GM23338 (cell line): Measurements from ENCODE around the gene FYTTD1. TPM values are rescaled to one million over a fixed set of nuclear protein-coding genes. Genes with fewer than 3 reads are reported as not detected.

Source experiments
- ATAC-seq: fragments of 200-7000 bp; cut with Tn5 transposase; 3 replicates; pipeline ENCODE4 v1.9.1; 2020
- DNase-seq: peaks from one replicate; pipeline ENCODE4 v3.0.0-alpha.2; 2015; ENCODE audit warnings: low spot score
- H2AFZ ChIP-seq: fragments of 200-600 bp; sonication (generic); 2 replicates; pipeline ENCODE4 v1.8.0; 2016; ENCODE audit warnings: antibody characterized with exemption, mild to moderate bottlenecking, moderate library complexity
- H3F3A ChIP-seq: fragments of 200-600 bp; sonication (generic); replicated peaks from 2 replicates; pipeline ENCODE4 v1.8.0; 2017; ENCODE audit warnings: antibody characterized with exemption, mixed run types, low read depth
- H3K27ac ChIP-seq: fragments of 200-600 bp; sonication (generic); 2 replicates; pipeline ENCODE4 v1.6.1; 2016; ENCODE audit warnings: low read depth
- H3K27me3 ChIP-seq: fragments of 200-600 bp; sonication (generic); 2 replicates; pipeline ENCODE4 v1.8.0; 2016; ENCODE audit warnings: mild to moderate bottlenecking, mixed run types, moderate library complexity; ENCODE audit not compliant: insufficient read depth
- H3K36me3 ChIP-seq: fragments of 200-600 bp; sonication (generic); 2 replicates; pipeline ENCODE4 v1.8.0; 2016; ENCODE audit warnings: mild to moderate bottlenecking; ENCODE audit not compliant: insufficient read depth
- H3K4me1 ChIP-seq: fragments of 200-600 bp; sonication (generic); 2 replicates; pipeline ENCODE4 v1.8.0; 2016; ENCODE audit warnings: mild to moderate bottlenecking, moderate library complexity; ENCODE audit not compliant: insufficient read depth
- H3K4me2 ChIP-seq: fragments of 200-600 bp; sonication (generic); 2 replicates; pipeline ENCODE4 v1.7.1; 2017; ENCODE audit warnings: mixed run types
- H3K4me3 ChIP-seq: fragments of 200-600 bp; sonication (generic); 2 replicates; pipeline ENCODE4 v1.6.1; 2016; ENCODE audit warnings: mixed run types
- H3K79me2 ChIP-seq: fragments of 200-600 bp; sonication (generic); replicated peaks from 2 replicates; pipeline ENCODE4 v1.8.0; 2017; ENCODE audit warnings: mild to moderate bottlenecking; ENCODE audit not compliant: insufficient read depth
- H3K9me2 ChIP-seq: fragments of 200-600 bp; sonication (generic); 2 replicates; pipeline ENCODE4 v1.8.0; 2017; ENCODE audit not compliant: insufficient read depth
- H4K20me1 ChIP-seq: fragments of 200-600 bp; sonication (generic); replicated peaks from 2 replicates; pipeline ENCODE4 v1.8.0; 2017; ENCODE audit warnings: mild to moderate bottlenecking; ENCODE audit not compliant: insufficient read depth
- H3K27ac Mint-ChIP-seq: 2 replicates; pipeline ENCODE4 v1.8.0; 2020; ENCODE audit warnings: inconsistent platforms, mild to moderate bottlenecking, moderate library complexity, mixed read lengths
- H3K27me3 Mint-ChIP-seq: 3 replicates; pipeline ENCODE4 v1.8.0; 2022; ENCODE audit warnings: low read depth, mild to moderate bottlenecking, moderate library complexity, mixed read lengths, inconsistent platforms; ENCODE audit not compliant: insufficient read depth, poor library complexity
- H3K36me3 Mint-ChIP-seq: 3 replicates; pipeline ENCODE4 v1.8.0; 2021; ENCODE audit warnings: low read depth, mild to moderate bottlenecking, inconsistent platforms, moderate library complexity, mixed read lengths
- H3K4me1 Mint-ChIP-seq: 3 replicates; pipeline ENCODE4 v1.8.0; 2020; ENCODE audit warnings: mild to moderate bottlenecking, inconsistent platforms, mixed read lengths
- H3K4me3 Mint-ChIP-seq: 3 replicates; pipeline ENCODE4 v1.8.0; 2021; ENCODE audit warnings: moderate library complexity, mild to moderate bottlenecking, inconsistent platforms, mixed read lengths
- H3K9me3 Mint-ChIP-seq: 3 replicates; pipeline ENCODE4 v1.8.0; 2020; ENCODE audit warnings: moderate library complexity, mild to moderate bottlenecking, inconsistent platforms, mixed read lengths
- CREB1 ChIP-seq: fragments of 250-450 bp; sonication (Bioruptor Pico); IDR thresholded peaks from 2 replicates; pipeline ENCODE4 v1.5.0; 2020; ENCODE audit warnings: low read depth, mild to moderate bottlenecking, moderate library complexity
- EZH2 ChIP-seq: fragments of 200-600 bp; sonication (generic); IDR thresholded peaks from one replicate; pipeline ENCODE4 v1.8.0; 2017; ENCODE audit warnings: antibody characterized with exemption, mild to moderate bottlenecking, low read depth; ENCODE audit not compliant: unreplicated experiment
- EZH2phosphoT487 ChIP-seq: fragments of 200-600 bp; sonication (generic); IDR thresholded peaks from one replicate; pipeline ENCODE4 v1.8.1; 2018; ENCODE audit warnings: antibody characterized with exemption; ENCODE audit not compliant: unreplicated experiment
- JUNB ChIP-seq: IDR thresholded peaks from one replicate; pipeline ENCODE4 v1.6.1; 2016; ENCODE audit warnings: antibody characterized with exemption; ENCODE audit not compliant: unreplicated experiment
- NANOG ChIP-seq: IDR thresholded peaks from 2 replicates; pipeline ENCODE4 v1.6.1; 2016; ENCODE audit warnings: antibody characterized with exemption, borderline replicate concordance
- POLR2AphosphoS5 ChIP-seq: IDR thresholded peaks from 2 replicates; pipeline ENCODE4 v1.6.1; 2016; ENCODE audit warnings: antibody characterized with exemption, low read depth
- STAT1 ChIP-seq: IDR thresholded peaks from one replicate; pipeline ENCODE4 v1.6.1; 2016; ENCODE audit warnings: antibody characterized with exemption; ENCODE audit not compliant: unreplicated experiment
- ZNF114 ChIP-seq: fragments of 250-450 bp; sonication (Bioruptor Pico); IDR thresholded peaks from 2 replicates; pipeline ENCODE4 v1.5.0; 2020; ENCODE audit warnings: mild to moderate bottlenecking, moderate library complexity
- ZNF331 ChIP-seq: fragments of 250-450 bp; sonication (Bioruptor Pico); IDR thresholded peaks from 2 replicates; pipeline ENCODE4 v1.5.0; 2020; ENCODE audit warnings: low read depth, mild to moderate bottlenecking, moderate library complexity
- polyA plus RNA-seq: library from polyadenylated mRNA; unstranded; fragments of >200 nt; fragmentation: Nextera tagmentation; extraction: Ambion mirVana; gene quantifications from 2 replicates; pipeline ENCODE4 v1.2.1, GENCODE V29; 2016
- total RNA-seq: library from RNA; depleted of rRNA; stranded (reverse); fragments of >200 nt; shearing (Covaris generic); gene quantifications from 2 replicates; pipeline ENCODE4 v1.2.3, GENCODE V29; 2014
- TF ChIP-seq, protein P1 (sequence below): fragments of 250-450 bp; sonication (Bioruptor Pico); IDR thresholded peaks from 2 replicates; pipeline ENCODE4 v1.5.0; 2020; ENCODE audit warnings: mild to moderate bottlenecking, moderate library complexity
- TF ChIP-seq, protein P2 (sequence below), 2 experiments: fragments of 200-600 bp in 1 of 2; sonication (generic) in 1 of 2; conservative IDR thresholded peaks; 2 replicates each; pipeline versions ENCODE4 v1.5.1 to v1.6.1; 2016 to 2017; ENCODE audit warnings: antibody characterized with exemption in 2 of 2, low read depth in 2 of 2, mild to moderate bottlenecking in 2 of 2, moderate library complexity in 1 of 2
- TF ChIP-seq, protein P3 (sequence below): IDR thresholded peaks from 2 replicates; pipeline ENCODE4 v1.6.1; 2016; ENCODE audit warnings: antibody characterized with exemption
- TF ChIP-seq, protein P4 (sequence below): IDR thresholded peaks from one replicate; pipeline ENCODE4 v1.6.1; 2018; ENCODE audit warnings: antibody characterized with exemption; ENCODE audit not compliant: unreplicated experiment

The FYTTD1 gene
- total and polyA plus RNA-seq, 2 experiments from 2014 or later: 13.7 to 14.8 TPM

DNA sequence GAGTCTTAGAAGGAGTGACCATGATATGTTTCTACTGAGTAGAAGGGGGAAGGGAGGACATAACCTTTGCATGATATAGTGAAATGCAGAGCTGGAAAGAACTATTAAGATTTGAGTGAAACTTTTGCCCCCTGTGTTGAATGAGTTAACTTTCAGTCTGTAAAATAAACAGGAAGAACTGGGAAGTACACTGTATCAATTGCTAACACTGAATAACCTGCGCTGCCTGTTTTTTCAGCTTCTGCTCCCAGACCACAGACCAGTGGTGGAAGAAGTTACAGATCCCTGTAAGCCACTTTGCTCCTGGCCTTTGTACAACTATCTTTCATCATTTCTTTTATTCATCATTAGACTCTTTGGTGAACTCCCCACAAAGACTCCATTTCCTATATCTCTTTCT, 37.7 kb downstream of the FYTTD1 start:
- no peaks in the 10 kb centered on the region for H4K20me1 ChIP-seq
- no peak overlapping the region for H3K27ac ChIP-seq
- Mint-ChIP-seq H3K27ac (no peak overlapping the region), H3K36me3 (peaks cover 3% of the 10 kb centered on the region; the same call in 1 of the 3 replicates), H3K4me3 (no peak overlapping the region), H3K9me3 (no peaks in the 10 kb centered on the region; the same call in 2 of the 3 replicates), H3K27me3 (peaks cover 3% of the 10 kb centered on the region), H3K4me1 (peaks cover 2% of the 10 kb centered on the region; the same call in 2 of the 3 replicates)
- H3K4me1 ChIP-seq: no peaks in the 10 kb centered on the region
- no peaks in the 10 kb centered on the region for H3K9me2 ChIP-seq
- no peak for DNase-seq
- 0 out of 2 replicates have a peak, but pooled peaks cover 5% of the 10 kb centered on the region for H3K27me3 ChIP-seq
- ATAC-seq: no peak
- H3K4me2 ChIP-seq: no peak overlapping the region
- H3K4me3 ChIP-seq: no peak overlapping the region
- no peaks in the 10 kb centered on the region for H3K36me3 ChIP-seq
- TF ChIP-seq, protein P1, sequence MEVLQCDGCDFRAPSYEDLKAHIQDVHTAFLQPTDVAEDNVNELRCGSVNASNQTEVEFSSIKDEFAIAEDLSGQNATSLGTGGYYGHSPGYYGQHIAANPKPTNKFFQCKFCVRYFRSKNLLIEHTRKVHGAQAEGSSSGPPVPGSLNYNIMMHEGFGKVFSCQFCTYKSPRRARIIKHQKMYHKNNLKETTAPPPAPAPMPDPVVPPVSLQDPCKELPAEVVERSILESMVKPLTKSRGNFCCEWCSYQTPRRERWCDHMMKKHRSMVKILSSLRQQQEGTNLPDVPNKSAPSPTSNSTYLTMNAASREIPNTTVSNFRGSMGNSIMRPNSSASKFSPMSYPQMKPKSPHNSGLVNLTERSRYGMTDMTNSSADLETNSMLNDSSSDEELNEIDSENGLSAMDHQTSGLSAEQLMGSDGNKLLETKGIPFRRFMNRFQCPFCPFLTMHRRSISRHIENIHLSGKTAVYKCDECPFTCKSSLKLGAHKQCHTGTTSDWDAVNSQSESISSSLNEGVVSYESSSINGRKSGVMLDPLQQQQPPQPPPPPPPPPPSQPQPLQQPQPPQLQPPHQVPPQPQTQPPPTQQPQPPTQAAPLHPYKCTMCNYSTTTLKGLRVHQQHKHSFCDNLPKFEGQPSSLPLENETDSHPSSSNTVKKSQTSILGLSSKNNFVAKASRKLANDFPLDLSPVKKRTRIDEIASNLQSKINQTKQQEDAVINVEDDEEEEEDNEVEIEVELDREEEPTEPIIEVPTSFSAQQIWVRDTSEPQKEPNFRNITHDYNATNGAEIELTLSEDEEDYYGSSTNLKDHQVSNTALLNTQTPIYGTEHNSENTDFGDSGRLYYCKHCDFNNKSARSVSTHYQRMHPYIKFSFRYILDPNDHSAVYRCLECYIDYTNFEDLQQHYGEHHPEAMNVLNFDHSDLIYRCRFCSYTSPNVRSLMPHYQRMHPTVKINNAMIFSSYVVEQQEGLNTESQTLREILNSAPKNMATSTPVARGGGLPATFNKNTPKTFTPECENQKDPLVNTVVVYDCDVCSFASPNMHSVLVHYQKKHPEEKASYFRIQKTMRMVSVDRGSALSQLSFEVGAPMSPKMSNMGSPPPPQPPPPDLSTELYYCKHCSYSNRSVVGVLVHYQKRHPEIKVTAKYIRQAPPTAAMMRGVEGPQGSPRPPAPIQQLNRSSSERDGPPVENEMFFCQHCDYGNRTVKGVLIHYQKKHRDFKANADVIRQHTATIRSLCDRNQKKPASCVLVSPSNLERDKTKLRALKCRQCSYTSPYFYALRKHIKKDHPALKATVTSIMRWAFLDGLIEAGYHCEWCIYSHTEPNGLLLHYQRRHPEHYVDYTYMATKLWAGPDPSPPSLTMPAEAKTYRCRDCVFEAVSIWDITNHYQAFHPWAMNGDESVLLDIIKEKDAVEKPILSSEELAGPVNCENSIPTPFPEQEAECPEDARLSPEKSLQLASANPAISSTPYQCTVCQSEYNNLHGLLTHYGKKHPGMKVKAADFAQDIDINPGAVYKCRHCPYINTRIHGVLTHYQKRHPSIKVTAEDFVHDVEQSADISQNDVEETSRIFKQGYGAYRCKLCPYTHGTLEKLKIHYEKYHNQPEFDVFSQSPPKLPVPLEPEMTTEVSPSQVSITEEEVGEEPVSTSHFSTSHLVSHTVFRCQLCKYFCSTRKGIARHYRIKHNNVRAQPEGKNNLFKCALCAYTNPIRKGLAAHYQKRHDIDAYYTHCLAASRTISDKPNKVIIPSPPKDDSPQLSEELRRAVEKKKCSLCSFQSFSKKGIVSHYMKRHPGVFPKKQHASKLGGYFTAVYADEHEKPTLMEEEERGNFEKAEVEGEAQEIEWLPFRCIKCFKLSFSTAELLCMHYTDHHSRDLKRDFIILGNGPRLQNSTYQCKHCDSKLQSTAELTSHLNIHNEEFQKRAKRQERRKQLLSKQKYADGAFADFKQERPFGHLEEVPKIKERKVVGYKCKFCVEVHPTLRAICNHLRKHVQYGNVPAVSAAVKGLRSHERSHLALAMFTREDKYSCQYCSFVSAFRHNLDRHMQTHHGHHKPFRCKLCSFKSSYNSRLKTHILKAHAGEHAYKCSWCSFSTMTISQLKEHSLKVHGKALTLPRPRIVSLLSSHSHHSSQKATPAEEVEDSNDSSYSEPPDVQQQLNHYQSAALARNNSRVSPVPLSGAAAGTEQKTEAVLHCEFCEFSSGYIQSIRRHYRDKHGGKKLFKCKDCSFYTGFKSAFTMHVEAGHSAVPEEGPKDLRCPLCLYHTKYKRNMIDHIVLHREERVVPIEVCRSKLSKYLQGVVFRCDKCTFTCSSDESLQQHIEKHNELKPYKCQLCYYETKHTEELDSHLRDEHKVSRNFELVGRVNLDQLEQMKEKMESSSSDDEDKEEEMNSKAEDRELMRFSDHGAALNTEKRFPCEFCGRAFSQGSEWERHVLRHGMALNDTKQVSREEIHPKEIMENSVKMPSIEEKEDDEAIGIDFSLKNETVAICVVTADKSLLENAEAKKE (CRISPR knock-in tag): no peak
- no peak for TF ChIP-seq EZH2
- TF ChIP-seq ZNF114 (CRISPR knock-in tag): no peak
- TF ChIP-seq JUNB: no peak
- no peak for TF ChIP-seq EZH2phosphoT487
- no peak for TF ChIP-seq CREB1 (CRISPR knock-in tag)
- TF ChIP-seq, protein P2, sequence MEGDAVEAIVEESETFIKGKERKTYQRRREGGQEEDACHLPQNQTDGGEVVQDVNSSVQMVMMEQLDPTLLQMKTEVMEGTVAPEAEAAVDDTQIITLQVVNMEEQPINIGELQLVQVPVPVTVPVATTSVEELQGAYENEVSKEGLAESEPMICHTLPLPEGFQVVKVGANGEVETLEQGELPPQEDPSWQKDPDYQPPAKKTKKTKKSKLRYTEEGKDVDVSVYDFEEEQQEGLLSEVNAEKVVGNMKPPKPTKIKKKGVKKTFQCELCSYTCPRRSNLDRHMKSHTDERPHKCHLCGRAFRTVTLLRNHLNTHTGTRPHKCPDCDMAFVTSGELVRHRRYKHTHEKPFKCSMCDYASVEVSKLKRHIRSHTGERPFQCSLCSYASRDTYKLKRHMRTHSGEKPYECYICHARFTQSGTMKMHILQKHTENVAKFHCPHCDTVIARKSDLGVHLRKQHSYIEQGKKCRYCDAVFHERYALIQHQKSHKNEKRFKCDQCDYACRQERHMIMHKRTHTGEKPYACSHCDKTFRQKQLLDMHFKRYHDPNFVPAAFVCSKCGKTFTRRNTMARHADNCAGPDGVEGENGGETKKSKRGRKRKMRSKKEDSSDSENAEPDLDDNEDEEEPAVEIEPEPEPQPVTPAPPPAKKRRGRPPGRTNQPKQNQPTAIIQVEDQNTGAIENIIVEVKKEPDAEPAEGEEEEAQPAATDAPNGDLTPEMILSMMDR (conservative IDR thresholded peaks at IDR 0.05; ENCODE audit: low read depth in 2 of 2): no peak
- no peak for TF ChIP-seq POLR2AphosphoS5
- TF ChIP-seq, protein P3, sequence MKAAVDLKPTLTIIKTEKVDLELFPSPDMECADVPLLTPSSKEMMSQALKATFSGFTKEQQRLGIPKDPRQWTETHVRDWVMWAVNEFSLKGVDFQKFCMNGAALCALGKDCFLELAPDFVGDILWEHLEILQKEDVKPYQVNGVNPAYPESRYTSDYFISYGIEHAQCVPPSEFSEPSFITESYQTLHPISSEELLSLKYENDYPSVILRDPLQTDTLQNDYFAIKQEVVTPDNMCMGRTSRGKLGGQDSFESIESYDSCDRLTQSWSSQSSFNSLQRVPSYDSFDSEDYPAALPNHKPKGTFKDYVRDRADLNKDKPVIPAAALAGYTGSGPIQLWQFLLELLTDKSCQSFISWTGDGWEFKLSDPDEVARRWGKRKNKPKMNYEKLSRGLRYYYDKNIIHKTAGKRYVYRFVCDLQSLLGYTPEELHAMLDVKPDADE: no peak
- no peak for TF ChIP-seq ZNF331 (CRISPR knock-in tag)
- TF ChIP-seq STAT1: no peak
- no peak for TF ChIP-seq NANOG
- TF ChIP-seq, protein P4, sequence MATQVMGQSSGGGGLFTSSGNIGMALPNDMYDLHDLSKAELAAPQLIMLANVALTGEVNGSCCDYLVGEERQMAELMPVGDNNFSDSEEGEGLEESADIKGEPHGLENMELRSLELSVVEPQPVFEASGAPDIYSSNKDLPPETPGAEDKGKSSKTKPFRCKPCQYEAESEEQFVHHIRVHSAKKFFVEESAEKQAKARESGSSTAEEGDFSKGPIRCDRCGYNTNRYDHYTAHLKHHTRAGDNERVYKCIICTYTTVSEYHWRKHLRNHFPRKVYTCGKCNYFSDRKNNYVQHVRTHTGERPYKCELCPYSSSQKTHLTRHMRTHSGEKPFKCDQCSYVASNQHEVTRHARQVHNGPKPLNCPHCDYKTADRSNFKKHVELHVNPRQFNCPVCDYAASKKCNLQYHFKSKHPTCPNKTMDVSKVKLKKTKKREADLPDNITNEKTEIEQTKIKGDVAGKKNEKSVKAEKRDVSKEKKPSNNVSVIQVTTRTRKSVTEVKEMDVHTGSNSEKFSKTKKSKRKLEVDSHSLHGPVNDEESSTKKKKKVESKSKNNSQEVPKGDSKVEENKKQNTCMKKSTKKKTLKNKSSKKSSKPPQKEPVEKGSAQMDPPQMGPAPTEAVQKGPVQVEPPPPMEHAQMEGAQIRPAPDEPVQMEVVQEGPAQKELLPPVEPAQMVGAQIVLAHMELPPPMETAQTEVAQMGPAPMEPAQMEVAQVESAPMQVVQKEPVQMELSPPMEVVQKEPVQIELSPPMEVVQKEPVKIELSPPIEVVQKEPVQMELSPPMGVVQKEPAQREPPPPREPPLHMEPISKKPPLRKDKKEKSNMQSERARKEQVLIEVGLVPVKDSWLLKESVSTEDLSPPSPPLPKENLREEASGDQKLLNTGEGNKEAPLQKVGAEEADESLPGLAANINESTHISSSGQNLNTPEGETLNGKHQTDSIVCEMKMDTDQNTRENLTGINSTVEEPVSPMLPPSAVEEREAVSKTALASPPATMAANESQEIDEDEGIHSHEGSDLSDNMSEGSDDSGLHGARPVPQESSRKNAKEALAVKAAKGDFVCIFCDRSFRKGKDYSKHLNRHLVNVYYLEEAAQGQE: no peak
- peaks cover 10% of the 10 kb centered on the region for H3K79me2 ChIP-seq
- H2AFZ ChIP-seq: no peak overlapping the region
- H3F3A ChIP-seq: peaks cover 4% of the 10 kb centered on the region; the same call in 1 of the 2 replicates
